HepG2 (cell line): ENCODE measurements around the gene SVOPL.

Experiments used
- CC2D1A ChIP-seq: sonication (generic); formaldehyde crosslinking; IDR thresholded peaks from 2 replicates; pipeline ENCODE4 v1.8.1; 2023; ENCODE audit warnings: mild to moderate bottlenecking, missing genetic modification reagents
- CTCF ChIP-seq: sonication (generic); formaldehyde crosslinking; IDR thresholded peaks from 2 replicates; pipeline ENCODE4 v1.5.0; 2020; ENCODE audit warnings: mild to moderate bottlenecking, missing genetic modification reagents, moderate library complexity
- EP300 ChIP-seq, 3 experiments: sonication (generic) in 1 of 3; formaldehyde crosslinking in 1 of 3; IDR thresholded peaks; 2 replicates each; pipeline versions ENCODE4 v1.5.1 to v1.6.1; 2011 to 2020; ENCODE audit warnings: low read depth in 2 of 3, low read length in 2 of 3, borderline replicate concordance in 1 of 3, improper control_type of control experiment in 1 of 3, mild to moderate bottlenecking in 1 of 3, missing genetic modification reagents in 1 of 3, moderate library complexity in 1 of 3
- HES4 ChIP-seq: sonication (generic); formaldehyde crosslinking; IDR thresholded peaks from 2 replicates; pipeline ENCODE4 v1.9.0; 2021; ENCODE audit warnings: mild to moderate bottlenecking, missing genetic modification reagents, borderline replicate concordance
- NBN ChIP-seq: fragments of 450-650 bp; conservative IDR thresholded peaks from 2 replicates; pipeline ENCODE4 v1.6.1; 2017
- TFDP2 ChIP-seq: sonication (generic); formaldehyde crosslinking; IDR thresholded peaks from 2 replicates; pipeline ENCODE4 v1.4.0; 2020; ENCODE audit warnings: missing genetic modification reagents

GRCh38 chr7:138549082-138549481 lies 152.1 kb downstream of the SVOPL start:
- no peak for TF ChIP-seq EP300 (IDR thresholded peaks at IDR 0.05; ENCODE audit: low read depth in 2 of 2, low read length in 2 of 2)
- no peak for TF ChIP-seq EP300 (CRISPR knock-in tag; IDR thresholded peaks at IDR 0.05; ENCODE audit: borderline replicate concordance)
- no peak for TF ChIP-seq CC2D1A (CRISPR knock-in tag)
- no peak for TF ChIP-seq NBN
- TF ChIP-seq HES4, result no peak
- no peak for TF ChIP-seq TFDP2 (CRISPR knock-in tag)
- TF ChIP-seq CTCF, result no peak
